GM13976 (cell line): Measurements from ENCODE around the gene MRPL4.

Experiments
- DNase-seq: peaks from one replicate; pipeline ENCODE4 v3.0.0; 2012; ENCODE audit warnings: low spot score
- CTCF ChIP-seq: IDR thresholded peaks from 2 replicates; pipeline ENCODE4 v1.5.1; 2012; ENCODE audit warnings: borderline replicate concordance, mild to moderate bottlenecking; ENCODE audit not compliant: insufficient read depth; ENCODE audit errors: extremely low read depth, missing control alignments, control extremely low read depth
- in situ Hi-C: fragments of 300-500 bp; cut with MboI; formaldehyde crosslinking; loops from one replicate; pipeline ENCODE4 v1.12.0; 2022; ENCODE audit warnings: low sequenced_read_pairs, mixed read lengths, inconsistent platforms; ENCODE audit not compliant: unreplicated experiment

The MRPL4 gene

GRCh38 chr19:10266706-10267105 lies 14.7 kb downstream of the MRPL4 start:
- no peak for DNase-seq
- no peak for TF ChIP-seq CTCF
- in situ Hi-C loops = loop anchor here (5.0 kb wide), 1 partner anchor 121 kb away; no protein-coding TSS in a partner anchor

- no peak for TF ChIP-seq CTCF
- DNase-seq = no peak
- in situ Hi-C loops = loop anchor here (5.0 kb wide), 1 partner anchor 119 kb away; no protein-coding TSS in a partner anchor
These were observed 16.1 kb downstream of the MRPL4 start for GRCh38 chr19:10268071-10268470.

GRCh38 chr19:10269333-10270179 lies 17.5 kb downstream of the MRPL4 start:
- in situ Hi-C loops = loop anchor here (5.0 kb wide), 1 partner anchor 118 kb away; no protein-coding TSS in a partner anchor
- TF ChIP-seq CTCF = peak; percentile 95
- peak; percentile 86 for DNase-seq

- in situ Hi-C loops = no loop called here
- no peak for TF ChIP-seq CTCF
- DNase-seq = peak; percentile 84
These were observed 18.2 kb downstream of the MRPL4 start for GRCh38 chr19:10270180-10270615.

- peak; percentile 89 for DNase-seq
- TF ChIP-seq CTCF = no peak
- in situ Hi-C loops = no loop called here
These were observed 18.8 kb downstream of the MRPL4 start, which contains the start of gene ICAM1 for GRCh38 chr19:10270616-10271394. ICAM1 (plus strand) TSS chr19:10271120; CDS start chr19:10271160, 40 bp downstream.

- peak; percentile 77 for DNase-seq
- in situ Hi-C loops = no loop called here
- TF ChIP-seq CTCF = no peak
These were observed 19.6 kb downstream of the MRPL4 start for GRCh38 chr19:10271543-10272086.
